Activated T-helper 17 cell treated with anti-CD3 and anti-CD28 coated beads, Interleukin-2, amount 50 U/mL, for 72 hours (primary cell): ENCODE measurements around the gene C11orf21. TPM values are rescaled to one million over a fixed set of nuclear protein-coding genes. Genes with fewer than 3 reads are reported as not detected.
A peak's percentile ranks its signal among the peaks of the same experiment; 100 is the strongest.

Experiments used
- ATAC-seq: fragments of 150-1000 bp; cut with Tn5 transposase; replicated peaks from 2 replicates; pipeline ENCODE4 v1.10.0; 2021; ENCODE audit warnings: mild to moderate bottlenecking, moderate library complexity
- H3K27ac Mint-ChIP-seq: one replicate; pipeline ENCODE4 v1.8.0; 2022; ENCODE audit warnings: mixed read lengths
- H3K27me3 Mint-ChIP-seq: one replicate; pipeline ENCODE4 v1.8.0; 2022; ENCODE audit warnings: mixed read lengths
- H3K36me3 Mint-ChIP-seq: one replicate; pipeline ENCODE4 v1.8.0; 2022; ENCODE audit warnings: low read depth, mild to moderate bottlenecking, mixed read lengths
- H3K4me1 Mint-ChIP-seq: one replicate; pipeline ENCODE4 v1.8.0; 2022; ENCODE audit warnings: mixed read lengths
- H3K4me3 Mint-ChIP-seq: one replicate; pipeline ENCODE4 v1.8.0; 2022; ENCODE audit warnings: mild to moderate bottlenecking, mixed read lengths
- H3K9me3 Mint-ChIP-seq: one replicate; pipeline ENCODE4 v1.8.0; 2022; ENCODE audit warnings: mixed read lengths
- total RNA-seq, 2 donors: library from RNA; stranded (reverse); gene quantifications; one replicate each; pipeline ENCODE4 v1.2.3, GENCODE V29; 2022

C11orf21 gene
- total RNA-seq, 2 donors from 2014 or later, result 8.4 to 24.6 TPM

GRCh38 chr11:2280208-2280607, 21.5 kb downstream of the C11orf21 start:
- no peak overlapping the region for H3K27ac Mint-ChIP-seq
- H3K4me1 Mint-ChIP-seq, result no peaks in the 10 kb centered on the region
- no peak for ATAC-seq
- H3K36me3 Mint-ChIP-seq, result no peaks in the 10 kb centered on the region
- no peak overlapping the region for H3K4me3 Mint-ChIP-seq
- H3K9me3 Mint-ChIP-seq, result no peaks in the 10 kb centered on the region
- peaks cover 5% of the 10 kb centered on the region for H3K27me3 Mint-ChIP-seq

GRCh38 chr11:2277933-2278523, 23.7 kb downstream of the C11orf21 start:
- Mint-ChIP-seq H3K27ac (no peak overlapping the region), H3K36me3 (no peaks in the 10 kb centered on the region), H3K4me3 (no peak overlapping the region), H3K4me1 (no peaks in the 10 kb centered on the region), H3K27me3 (peaks cover 13% of the 10 kb centered on the region), H3K9me3 (no peaks in the 10 kb centered on the region)
- ATAC-seq, result no peak

GRCh38 chr11:2277008-2277346, 24.7 kb downstream of the C11orf21 start:
- H3K36me3 Mint-ChIP-seq, result no peaks in the 10 kb centered on the region
- H3K27me3 Mint-ChIP-seq, result peaks cover 15% of the 10 kb centered on the region
- H3K4me3 Mint-ChIP-seq, result no peak overlapping the region
- H3K27ac Mint-ChIP-seq, result no peak overlapping the region
- no peaks in the 10 kb centered on the region for H3K4me1 Mint-ChIP-seq
- no peak for ATAC-seq
- H3K9me3 Mint-ChIP-seq, result no peaks in the 10 kb centered on the region

- H3K9me3 Mint-ChIP-seq, result no peaks in the 10 kb centered on the region
- no peak overlapping the region for H3K27ac Mint-ChIP-seq
- ATAC-seq, result no peak
- no peak overlapping the region for H3K4me3 Mint-ChIP-seq
- no peaks in the 10 kb centered on the region for H3K36me3 Mint-ChIP-seq
- no peaks in the 10 kb centered on the region for H3K4me1 Mint-ChIP-seq
- H3K27me3 Mint-ChIP-seq, result peaks cover 18% of the 10 kb centered on the region
These were observed 25.3 kb downstream of the C11orf21 start for GRCh38 chr11:2276280-2277007.

GRCh38 chr11:2275334-2276279, 26.1 kb downstream of the C11orf21 start:
- no peak for ATAC-seq
- no peaks in the 10 kb centered on the region for H3K4me1 Mint-ChIP-seq
- H3K27me3 Mint-ChIP-seq, result peaks cover 19% of the 10 kb centered on the region
- H3K27ac Mint-ChIP-seq, result no peak overlapping the region
- no peak overlapping the region for H3K4me3 Mint-ChIP-seq
- no peaks in the 10 kb centered on the region for H3K9me3 Mint-ChIP-seq
- H3K36me3 Mint-ChIP-seq, result no peaks in the 10 kb centered on the region

- no peak for ATAC-seq
- no peaks in the 10 kb centered on the region for H3K36me3 Mint-ChIP-seq
- H3K4me1 Mint-ChIP-seq, result no peaks in the 10 kb centered on the region
- no peak overlapping the region for H3K4me3 Mint-ChIP-seq
- H3K27ac Mint-ChIP-seq, result no peak overlapping the region
- no peaks in the 10 kb centered on the region for H3K9me3 Mint-ChIP-seq
- H3K27me3 Mint-ChIP-seq, result peaks cover 19% of the 10 kb centered on the region
These were observed 27.9 kb downstream of the C11orf21 start for GRCh38 chr11:2273771-2274170.

- Mint-ChIP-seq H3K36me3 (no peaks in the 10 kb centered on the region), H3K27ac (no peak overlapping the region), H3K27me3 (peaks cover 19% of the 10 kb centered on the region), H3K4me1 (no peaks in the 10 kb centered on the region), H3K9me3 (no peaks in the 10 kb centered on the region), H3K4me3 (no peak overlapping the region)
- ATAC-seq, result no peak
These were observed 28.4 kb downstream of the C11orf21 start for GRCh38 chr11:2273311-2273710.

GRCh38 chr11:2272946-2273280, 28.8 kb downstream of the C11orf21 start:
- H3K36me3 Mint-ChIP-seq, result no peaks in the 10 kb centered on the region
- H3K9me3 Mint-ChIP-seq, result no peaks in the 10 kb centered on the region

GRCh38 chr11:2272228-2272945, 29.3 kb downstream of the C11orf21 start:
- Mint-ChIP-seq H3K36me3 (no peaks in the 10 kb centered on the region), H3K27me3 (peaks cover 13% of the 10 kb centered on the region), H3K9me3 (no peaks in the 10 kb centered on the region), H3K27ac (no peak overlapping the region), H3K4me3 (no peak overlapping the region), H3K4me1 (no peaks in the 10 kb centered on the region)
- ATAC-seq, result no peak

More at GRCh38 chr11:2272946-2273280, 28.8 kb downstream of the C11orf21 start:
- ATAC-seq, result no peak
- Mint-ChIP-seq H3K27me3 (peaks cover 15% of the 10 kb centered on the region), H3K4me3 (no peak overlapping the region), H3K27ac (no peak overlapping the region), H3K4me1 (no peaks in the 10 kb centered on the region)

- Mint-ChIP-seq H3K4me1 (no peaks in the 10 kb centered on the region), H3K36me3 (no peaks in the 10 kb centered on the region), H3K27me3 (peaks cover 13% of the 10 kb centered on the region), H3K9me3 (no peaks in the 10 kb centered on the region), H3K27ac (no peak overlapping the region), H3K4me3 (peak overlapping the region; percentile 67)
- no peak for ATAC-seq
These were observed 30.1 kb downstream of the C11orf21 start for GRCh38 chr11:2271327-2272227.

- Mint-ChIP-seq H3K4me1 (peaks cover 6% of the 10 kb centered on the region), H3K4me3 (peak overlapping the region; percentile 67), H3K36me3 (no peaks in the 10 kb centered on the region), H3K27ac (no peak overlapping the region), H3K27me3 (peaks cover 13% of the 10 kb centered on the region), H3K9me3 (no peaks in the 10 kb centered on the region)
- peak; percentile 50 for ATAC-seq
These were observed 30.7 kb downstream of the C11orf21 start for GRCh38 chr11:2271077-2271326.

- H3K27ac Mint-ChIP-seq, result no peak within 1 kb of the TSS
- H3K4me3 Mint-ChIP-seq, result peak within 1 kb of the TSS; percentile 67
- no peaks in the 10 kb centered on the region for H3K36me3 Mint-ChIP-seq
- ATAC-seq, result no peak
- peaks cover 11% of the 10 kb centered on the region for H3K4me1 Mint-ChIP-seq
- peaks cover 13% of the 10 kb centered on the region for H3K27me3 Mint-ChIP-seq
- no peaks in the 10 kb centered on the region for H3K9me3 Mint-ChIP-seq
These were observed 31.2 kb downstream of the C11orf21 start, which contains the start of gene ASCL2 for GRCh38 chr11:2270322-2271076. ASCL2 (minus strand) TSS chr11:2270588; CDS start chr11:2270332, 256 bp downstream.
